GM23338 (cell line): Measurements from ENCODE around the gene AKAP4. TPM values are rescaled to one million over a fixed set of nuclear protein-coding genes. Genes with fewer than 3 reads are reported as not detected.

Source experiments
- ATAC-seq: fragments of 200-7000 bp; cut with Tn5 transposase; 3 replicates; pipeline ENCODE4 v1.9.1; 2020
- DNase-seq: peaks from one replicate; pipeline ENCODE4 v3.0.0-alpha.2; 2015; ENCODE audit warnings: low spot score
- H2AFZ ChIP-seq: fragments of 200-600 bp; sonication (generic); 2 replicates; pipeline ENCODE4 v1.8.0; 2016; ENCODE audit warnings: antibody characterized with exemption, mild to moderate bottlenecking, moderate library complexity
- H3F3A ChIP-seq: fragments of 200-600 bp; sonication (generic); replicated peaks from 2 replicates; pipeline ENCODE4 v1.8.0; 2017; ENCODE audit warnings: antibody characterized with exemption, mixed run types, low read depth
- H3K27ac ChIP-seq: fragments of 200-600 bp; sonication (generic); 2 replicates; pipeline ENCODE4 v1.6.1; 2016; ENCODE audit warnings: low read depth
- H3K27me3 ChIP-seq: fragments of 200-600 bp; sonication (generic); 2 replicates; pipeline ENCODE4 v1.8.0; 2016; ENCODE audit warnings: mild to moderate bottlenecking, mixed run types, moderate library complexity; ENCODE audit not compliant: insufficient read depth
- H3K36me3 ChIP-seq: fragments of 200-600 bp; sonication (generic); 2 replicates; pipeline ENCODE4 v1.8.0; 2016; ENCODE audit warnings: mild to moderate bottlenecking; ENCODE audit not compliant: insufficient read depth
- H3K4me1 ChIP-seq: fragments of 200-600 bp; sonication (generic); 2 replicates; pipeline ENCODE4 v1.8.0; 2016; ENCODE audit warnings: mild to moderate bottlenecking, moderate library complexity; ENCODE audit not compliant: insufficient read depth
- H3K4me2 ChIP-seq: fragments of 200-600 bp; sonication (generic); 2 replicates; pipeline ENCODE4 v1.7.1; 2017; ENCODE audit warnings: mixed run types
- H3K4me3 ChIP-seq: fragments of 200-600 bp; sonication (generic); 2 replicates; pipeline ENCODE4 v1.6.1; 2016; ENCODE audit warnings: mixed run types
- H3K79me2 ChIP-seq: fragments of 200-600 bp; sonication (generic); replicated peaks from 2 replicates; pipeline ENCODE4 v1.8.0; 2017; ENCODE audit warnings: mild to moderate bottlenecking; ENCODE audit not compliant: insufficient read depth
- H3K9me2 ChIP-seq: fragments of 200-600 bp; sonication (generic); 2 replicates; pipeline ENCODE4 v1.8.0; 2017; ENCODE audit not compliant: insufficient read depth
- H4K20me1 ChIP-seq: fragments of 200-600 bp; sonication (generic); replicated peaks from 2 replicates; pipeline ENCODE4 v1.8.0; 2017; ENCODE audit warnings: mild to moderate bottlenecking; ENCODE audit not compliant: insufficient read depth
- H3K27ac Mint-ChIP-seq: 2 replicates; pipeline ENCODE4 v1.8.0; 2020; ENCODE audit warnings: inconsistent platforms, mild to moderate bottlenecking, moderate library complexity, mixed read lengths
- H3K27me3 Mint-ChIP-seq: 3 replicates; pipeline ENCODE4 v1.8.0; 2022; ENCODE audit warnings: low read depth, mild to moderate bottlenecking, moderate library complexity, mixed read lengths, inconsistent platforms; ENCODE audit not compliant: insufficient read depth, poor library complexity
- H3K36me3 Mint-ChIP-seq: 3 replicates; pipeline ENCODE4 v1.8.0; 2021; ENCODE audit warnings: low read depth, mild to moderate bottlenecking, inconsistent platforms, moderate library complexity, mixed read lengths
- H3K4me1 Mint-ChIP-seq: 3 replicates; pipeline ENCODE4 v1.8.0; 2020; ENCODE audit warnings: mild to moderate bottlenecking, inconsistent platforms, mixed read lengths
- H3K4me3 Mint-ChIP-seq: 3 replicates; pipeline ENCODE4 v1.8.0; 2021; ENCODE audit warnings: moderate library complexity, mild to moderate bottlenecking, inconsistent platforms, mixed read lengths
- H3K9me3 Mint-ChIP-seq: 3 replicates; pipeline ENCODE4 v1.8.0; 2020; ENCODE audit warnings: moderate library complexity, mild to moderate bottlenecking, inconsistent platforms, mixed read lengths
- EZH2 ChIP-seq: fragments of 200-600 bp; sonication (generic); IDR thresholded peaks from one replicate; pipeline ENCODE4 v1.8.0; 2017; ENCODE audit warnings: antibody characterized with exemption, mild to moderate bottlenecking, low read depth; ENCODE audit not compliant: unreplicated experiment
- JUNB ChIP-seq: IDR thresholded peaks from one replicate; pipeline ENCODE4 v1.6.1; 2016; ENCODE audit warnings: antibody characterized with exemption; ENCODE audit not compliant: unreplicated experiment
- NANOG ChIP-seq: IDR thresholded peaks from 2 replicates; pipeline ENCODE4 v1.6.1; 2016; ENCODE audit warnings: antibody characterized with exemption, borderline replicate concordance
- STAT1 ChIP-seq: IDR thresholded peaks from one replicate; pipeline ENCODE4 v1.6.1; 2016; ENCODE audit warnings: antibody characterized with exemption; ENCODE audit not compliant: unreplicated experiment
- ZNF114 ChIP-seq: fragments of 250-450 bp; sonication (Bioruptor Pico); IDR thresholded peaks from 2 replicates; pipeline ENCODE4 v1.5.0; 2020; ENCODE audit warnings: mild to moderate bottlenecking, moderate library complexity
- ZNF331 ChIP-seq: fragments of 250-450 bp; sonication (Bioruptor Pico); IDR thresholded peaks from 2 replicates; pipeline ENCODE4 v1.5.0; 2020; ENCODE audit warnings: low read depth, mild to moderate bottlenecking, moderate library complexity
- polyA plus RNA-seq: library from polyadenylated mRNA; unstranded; fragments of >200 nt; fragmentation: Nextera tagmentation; extraction: Ambion mirVana; gene quantifications from 2 replicates; pipeline ENCODE4 v1.2.1, GENCODE V29; 2016
- total RNA-seq: library from RNA; depleted of rRNA; stranded (reverse); fragments of >200 nt; shearing (Covaris generic); gene quantifications from 2 replicates; pipeline ENCODE4 v1.2.3, GENCODE V29; 2014
- TF ChIP-seq, protein P1 (sequence below): IDR thresholded peaks from 2 replicates; pipeline ENCODE4 v1.6.1; 2016; ENCODE audit warnings: antibody characterized with exemption
- TF ChIP-seq, protein P2 (sequence below): IDR thresholded peaks from one replicate; pipeline ENCODE4 v1.6.1; 2018; ENCODE audit warnings: antibody characterized with exemption; ENCODE audit not compliant: unreplicated experiment
- TF ChIP-seq, protein P3 (sequence below): fragments of 250-450 bp; sonication (Bioruptor Pico); IDR thresholded peaks from 2 replicates; pipeline ENCODE4 v1.5.0; 2020; ENCODE audit warnings: mild to moderate bottlenecking, moderate library complexity

AKAP4 gene
- total and polyA plus RNA-seq, 2 experiments from 2014 or later, result not detected

DNA sequence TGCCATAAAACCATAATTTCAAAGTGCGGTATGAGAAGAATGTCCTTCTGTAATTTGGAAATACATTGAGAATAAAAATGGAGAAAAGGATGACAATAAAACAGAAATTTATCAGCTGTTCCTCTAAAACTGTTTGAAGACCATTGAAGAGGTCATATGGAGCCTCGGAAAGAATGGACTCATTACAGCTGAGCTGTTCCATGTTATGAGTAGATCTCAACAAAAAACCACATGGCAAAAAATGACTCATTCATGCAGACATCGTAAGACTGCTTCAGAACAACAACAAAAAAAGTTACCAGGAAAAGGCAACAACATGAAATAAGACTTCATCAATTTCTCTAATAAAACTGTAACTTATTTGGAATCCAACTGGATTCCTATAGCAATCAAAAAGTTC, 39.7 kb downstream of the AKAP4 start:
- Histone ChIP-seq H3K4me3 (no peak overlapping the region), H3K9me2 (no peaks in the 10 kb centered on the region), H3K27me3 (no peaks in the 10 kb centered on the region), H2AFZ (no peak overlapping the region), H4K20me1 (no peaks in the 10 kb centered on the region), H3K4me1 (no peaks in the 10 kb centered on the region), H3F3A (no peaks in the 10 kb centered on the region), H3K79me2 (no peaks in the 10 kb centered on the region), H3K27ac (no peak overlapping the region), H3K4me2 (no peak overlapping the region), H3K36me3 (no peaks in the 10 kb centered on the region)
- Mint-ChIP-seq H3K27me3 (no peaks in the 10 kb centered on the region), H3K9me3 (peaks cover 4% of the 10 kb centered on the region; the same call in 2 of the 3 replicates), H3K27ac (no peak overlapping the region), H3K36me3 (no peaks in the 10 kb centered on the region), H3K4me3 (no peak overlapping the region), H3K4me1 (no peaks in the 10 kb centered on the region)
- no peak for ATAC-seq
- DNase-seq, result no peak
- TF ChIP-seq, protein P1, sequence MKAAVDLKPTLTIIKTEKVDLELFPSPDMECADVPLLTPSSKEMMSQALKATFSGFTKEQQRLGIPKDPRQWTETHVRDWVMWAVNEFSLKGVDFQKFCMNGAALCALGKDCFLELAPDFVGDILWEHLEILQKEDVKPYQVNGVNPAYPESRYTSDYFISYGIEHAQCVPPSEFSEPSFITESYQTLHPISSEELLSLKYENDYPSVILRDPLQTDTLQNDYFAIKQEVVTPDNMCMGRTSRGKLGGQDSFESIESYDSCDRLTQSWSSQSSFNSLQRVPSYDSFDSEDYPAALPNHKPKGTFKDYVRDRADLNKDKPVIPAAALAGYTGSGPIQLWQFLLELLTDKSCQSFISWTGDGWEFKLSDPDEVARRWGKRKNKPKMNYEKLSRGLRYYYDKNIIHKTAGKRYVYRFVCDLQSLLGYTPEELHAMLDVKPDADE, result no peak
- TF ChIP-seq NANOG, result no peak

DNA sequence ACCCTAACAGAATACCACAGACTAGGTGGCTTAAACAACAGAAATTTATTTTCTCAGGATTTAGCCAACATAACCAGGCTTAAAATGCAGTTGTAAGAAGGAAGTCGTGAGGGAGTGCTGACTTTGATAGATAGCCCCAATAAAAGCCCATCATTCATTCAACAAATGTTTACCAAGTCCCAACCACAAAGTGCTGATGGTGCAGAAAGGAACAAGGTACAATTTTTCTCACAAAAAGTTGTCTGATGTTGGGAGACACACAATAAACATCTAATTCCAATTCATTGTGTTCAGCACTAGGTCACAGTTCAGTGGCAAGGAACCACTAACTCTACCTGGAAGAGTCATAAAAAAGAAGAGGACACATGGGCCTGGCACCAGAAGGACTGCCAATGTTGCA, 42.2 kb downstream of the AKAP4 start:
- no peaks in the 10 kb centered on the region for H3F3A ChIP-seq
- peaks cover 4% of the 10 kb centered on the region; the same call in 1 of the 3 replicates for H3K9me3 Mint-ChIP-seq
- H2AFZ ChIP-seq, result no peak overlapping the region
- no peaks in the 10 kb centered on the region for H3K36me3 Mint-ChIP-seq
- DNase-seq (no peak), ATAC-seq (no peak)
- H3K4me2 ChIP-seq, result no peak overlapping the region
- H3K27me3 ChIP-seq, result no peaks in the 10 kb centered on the region
- no peaks in the 10 kb centered on the region for H3K9me2 ChIP-seq
- H3K36me3 ChIP-seq, result no peaks in the 10 kb centered on the region
- H3K79me2 ChIP-seq, result no peaks in the 10 kb centered on the region
- no peak overlapping the region for H3K4me3 Mint-ChIP-seq
- no peaks in the 10 kb centered on the region for H3K4me1 ChIP-seq
- no peaks in the 10 kb centered on the region for H4K20me1 ChIP-seq
- H3K4me1 Mint-ChIP-seq, result no peaks in the 10 kb centered on the region
- H3K27me3 Mint-ChIP-seq, result no peaks in the 10 kb centered on the region
- no peak overlapping the region for H3K4me3 ChIP-seq
- H3K27ac ChIP-seq, result no peak overlapping the region
- no peak overlapping the region for H3K27ac Mint-ChIP-seq
- TF ChIP-seq, protein P1, result no peak
- TF ChIP-seq NANOG (no peak), ZNF331 (CRISPR knock-in tag) (no peak), JUNB (no peak), STAT1 (no peak), ZNF114 (CRISPR knock-in tag) (no peak), EZH2 (no peak)
- TF ChIP-seq, protein P2, sequence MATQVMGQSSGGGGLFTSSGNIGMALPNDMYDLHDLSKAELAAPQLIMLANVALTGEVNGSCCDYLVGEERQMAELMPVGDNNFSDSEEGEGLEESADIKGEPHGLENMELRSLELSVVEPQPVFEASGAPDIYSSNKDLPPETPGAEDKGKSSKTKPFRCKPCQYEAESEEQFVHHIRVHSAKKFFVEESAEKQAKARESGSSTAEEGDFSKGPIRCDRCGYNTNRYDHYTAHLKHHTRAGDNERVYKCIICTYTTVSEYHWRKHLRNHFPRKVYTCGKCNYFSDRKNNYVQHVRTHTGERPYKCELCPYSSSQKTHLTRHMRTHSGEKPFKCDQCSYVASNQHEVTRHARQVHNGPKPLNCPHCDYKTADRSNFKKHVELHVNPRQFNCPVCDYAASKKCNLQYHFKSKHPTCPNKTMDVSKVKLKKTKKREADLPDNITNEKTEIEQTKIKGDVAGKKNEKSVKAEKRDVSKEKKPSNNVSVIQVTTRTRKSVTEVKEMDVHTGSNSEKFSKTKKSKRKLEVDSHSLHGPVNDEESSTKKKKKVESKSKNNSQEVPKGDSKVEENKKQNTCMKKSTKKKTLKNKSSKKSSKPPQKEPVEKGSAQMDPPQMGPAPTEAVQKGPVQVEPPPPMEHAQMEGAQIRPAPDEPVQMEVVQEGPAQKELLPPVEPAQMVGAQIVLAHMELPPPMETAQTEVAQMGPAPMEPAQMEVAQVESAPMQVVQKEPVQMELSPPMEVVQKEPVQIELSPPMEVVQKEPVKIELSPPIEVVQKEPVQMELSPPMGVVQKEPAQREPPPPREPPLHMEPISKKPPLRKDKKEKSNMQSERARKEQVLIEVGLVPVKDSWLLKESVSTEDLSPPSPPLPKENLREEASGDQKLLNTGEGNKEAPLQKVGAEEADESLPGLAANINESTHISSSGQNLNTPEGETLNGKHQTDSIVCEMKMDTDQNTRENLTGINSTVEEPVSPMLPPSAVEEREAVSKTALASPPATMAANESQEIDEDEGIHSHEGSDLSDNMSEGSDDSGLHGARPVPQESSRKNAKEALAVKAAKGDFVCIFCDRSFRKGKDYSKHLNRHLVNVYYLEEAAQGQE, result no peak
- TF ChIP-seq, protein P3, sequence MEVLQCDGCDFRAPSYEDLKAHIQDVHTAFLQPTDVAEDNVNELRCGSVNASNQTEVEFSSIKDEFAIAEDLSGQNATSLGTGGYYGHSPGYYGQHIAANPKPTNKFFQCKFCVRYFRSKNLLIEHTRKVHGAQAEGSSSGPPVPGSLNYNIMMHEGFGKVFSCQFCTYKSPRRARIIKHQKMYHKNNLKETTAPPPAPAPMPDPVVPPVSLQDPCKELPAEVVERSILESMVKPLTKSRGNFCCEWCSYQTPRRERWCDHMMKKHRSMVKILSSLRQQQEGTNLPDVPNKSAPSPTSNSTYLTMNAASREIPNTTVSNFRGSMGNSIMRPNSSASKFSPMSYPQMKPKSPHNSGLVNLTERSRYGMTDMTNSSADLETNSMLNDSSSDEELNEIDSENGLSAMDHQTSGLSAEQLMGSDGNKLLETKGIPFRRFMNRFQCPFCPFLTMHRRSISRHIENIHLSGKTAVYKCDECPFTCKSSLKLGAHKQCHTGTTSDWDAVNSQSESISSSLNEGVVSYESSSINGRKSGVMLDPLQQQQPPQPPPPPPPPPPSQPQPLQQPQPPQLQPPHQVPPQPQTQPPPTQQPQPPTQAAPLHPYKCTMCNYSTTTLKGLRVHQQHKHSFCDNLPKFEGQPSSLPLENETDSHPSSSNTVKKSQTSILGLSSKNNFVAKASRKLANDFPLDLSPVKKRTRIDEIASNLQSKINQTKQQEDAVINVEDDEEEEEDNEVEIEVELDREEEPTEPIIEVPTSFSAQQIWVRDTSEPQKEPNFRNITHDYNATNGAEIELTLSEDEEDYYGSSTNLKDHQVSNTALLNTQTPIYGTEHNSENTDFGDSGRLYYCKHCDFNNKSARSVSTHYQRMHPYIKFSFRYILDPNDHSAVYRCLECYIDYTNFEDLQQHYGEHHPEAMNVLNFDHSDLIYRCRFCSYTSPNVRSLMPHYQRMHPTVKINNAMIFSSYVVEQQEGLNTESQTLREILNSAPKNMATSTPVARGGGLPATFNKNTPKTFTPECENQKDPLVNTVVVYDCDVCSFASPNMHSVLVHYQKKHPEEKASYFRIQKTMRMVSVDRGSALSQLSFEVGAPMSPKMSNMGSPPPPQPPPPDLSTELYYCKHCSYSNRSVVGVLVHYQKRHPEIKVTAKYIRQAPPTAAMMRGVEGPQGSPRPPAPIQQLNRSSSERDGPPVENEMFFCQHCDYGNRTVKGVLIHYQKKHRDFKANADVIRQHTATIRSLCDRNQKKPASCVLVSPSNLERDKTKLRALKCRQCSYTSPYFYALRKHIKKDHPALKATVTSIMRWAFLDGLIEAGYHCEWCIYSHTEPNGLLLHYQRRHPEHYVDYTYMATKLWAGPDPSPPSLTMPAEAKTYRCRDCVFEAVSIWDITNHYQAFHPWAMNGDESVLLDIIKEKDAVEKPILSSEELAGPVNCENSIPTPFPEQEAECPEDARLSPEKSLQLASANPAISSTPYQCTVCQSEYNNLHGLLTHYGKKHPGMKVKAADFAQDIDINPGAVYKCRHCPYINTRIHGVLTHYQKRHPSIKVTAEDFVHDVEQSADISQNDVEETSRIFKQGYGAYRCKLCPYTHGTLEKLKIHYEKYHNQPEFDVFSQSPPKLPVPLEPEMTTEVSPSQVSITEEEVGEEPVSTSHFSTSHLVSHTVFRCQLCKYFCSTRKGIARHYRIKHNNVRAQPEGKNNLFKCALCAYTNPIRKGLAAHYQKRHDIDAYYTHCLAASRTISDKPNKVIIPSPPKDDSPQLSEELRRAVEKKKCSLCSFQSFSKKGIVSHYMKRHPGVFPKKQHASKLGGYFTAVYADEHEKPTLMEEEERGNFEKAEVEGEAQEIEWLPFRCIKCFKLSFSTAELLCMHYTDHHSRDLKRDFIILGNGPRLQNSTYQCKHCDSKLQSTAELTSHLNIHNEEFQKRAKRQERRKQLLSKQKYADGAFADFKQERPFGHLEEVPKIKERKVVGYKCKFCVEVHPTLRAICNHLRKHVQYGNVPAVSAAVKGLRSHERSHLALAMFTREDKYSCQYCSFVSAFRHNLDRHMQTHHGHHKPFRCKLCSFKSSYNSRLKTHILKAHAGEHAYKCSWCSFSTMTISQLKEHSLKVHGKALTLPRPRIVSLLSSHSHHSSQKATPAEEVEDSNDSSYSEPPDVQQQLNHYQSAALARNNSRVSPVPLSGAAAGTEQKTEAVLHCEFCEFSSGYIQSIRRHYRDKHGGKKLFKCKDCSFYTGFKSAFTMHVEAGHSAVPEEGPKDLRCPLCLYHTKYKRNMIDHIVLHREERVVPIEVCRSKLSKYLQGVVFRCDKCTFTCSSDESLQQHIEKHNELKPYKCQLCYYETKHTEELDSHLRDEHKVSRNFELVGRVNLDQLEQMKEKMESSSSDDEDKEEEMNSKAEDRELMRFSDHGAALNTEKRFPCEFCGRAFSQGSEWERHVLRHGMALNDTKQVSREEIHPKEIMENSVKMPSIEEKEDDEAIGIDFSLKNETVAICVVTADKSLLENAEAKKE (CRISPR knock-in tag), result no peak
